Measurements from ENCODE around the gene EPB41L4B.

DNA sequence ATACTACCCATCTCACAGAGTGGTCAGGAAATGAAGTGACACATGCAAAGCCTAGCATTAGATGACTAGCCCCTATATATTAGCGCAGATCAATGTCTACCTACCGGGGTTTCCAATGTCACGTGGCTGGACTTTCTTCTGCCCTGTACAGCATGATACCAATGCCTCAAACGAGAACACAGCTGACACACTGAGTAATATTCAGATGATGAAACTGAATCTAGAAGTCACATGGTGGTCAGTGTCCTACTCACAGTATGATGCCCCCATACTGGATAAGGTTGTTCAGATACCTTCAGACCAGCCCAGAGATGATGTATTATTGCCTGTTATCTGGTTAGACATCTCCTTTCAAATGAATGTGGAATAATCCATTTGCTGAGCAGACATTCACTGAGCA lies 82.7 kb downstream of the EPB41L4B start:
- TF ChIP-seq, protein P1, sequence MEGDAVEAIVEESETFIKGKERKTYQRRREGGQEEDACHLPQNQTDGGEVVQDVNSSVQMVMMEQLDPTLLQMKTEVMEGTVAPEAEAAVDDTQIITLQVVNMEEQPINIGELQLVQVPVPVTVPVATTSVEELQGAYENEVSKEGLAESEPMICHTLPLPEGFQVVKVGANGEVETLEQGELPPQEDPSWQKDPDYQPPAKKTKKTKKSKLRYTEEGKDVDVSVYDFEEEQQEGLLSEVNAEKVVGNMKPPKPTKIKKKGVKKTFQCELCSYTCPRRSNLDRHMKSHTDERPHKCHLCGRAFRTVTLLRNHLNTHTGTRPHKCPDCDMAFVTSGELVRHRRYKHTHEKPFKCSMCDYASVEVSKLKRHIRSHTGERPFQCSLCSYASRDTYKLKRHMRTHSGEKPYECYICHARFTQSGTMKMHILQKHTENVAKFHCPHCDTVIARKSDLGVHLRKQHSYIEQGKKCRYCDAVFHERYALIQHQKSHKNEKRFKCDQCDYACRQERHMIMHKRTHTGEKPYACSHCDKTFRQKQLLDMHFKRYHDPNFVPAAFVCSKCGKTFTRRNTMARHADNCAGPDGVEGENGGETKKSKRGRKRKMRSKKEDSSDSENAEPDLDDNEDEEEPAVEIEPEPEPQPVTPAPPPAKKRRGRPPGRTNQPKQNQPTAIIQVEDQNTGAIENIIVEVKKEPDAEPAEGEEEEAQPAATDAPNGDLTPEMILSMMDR (IDR thresholded peaks at IDR 0.05; ENCODE audit: low read depth, low read length): no peak
- TF ChIP-seq EZH2phosphoT487 (IDR thresholded peaks at IDR 0.05; ENCODE audit: low read depth): no peak
